ENCODE results near the gene STON1.
"Not testable (repeated sequence)": the region's sequence is repeated elsewhere in the genome, so short reads cannot be mapped to it uniquely, and the experiment has no call there.

STON1 gene

GRCh38 chr2:48622691-48623090 lies 92.7 kb downstream of the STON1 start:
- not testable (repeated sequence) for DNase-seq

GRCh38 chr2:48624696-48625095 lies 94.7 kb downstream of the STON1 start:
- DNase-seq: no peak

- no peak for DNase-seq
Observed at GRCh38 chr2:48626047-48626446, 96.1 kb downstream of the STON1 start.

- no peak for DNase-seq
Observed at GRCh38 chr2:48633143-48633542, 103.2 kb downstream of the STON1 start.

- no peak for DNase-seq
Observed at GRCh38 chr2:48635786-48636185, 105.8 kb downstream of the STON1 start.

- DNase-seq: no peak
Observed at GRCh38 chr2:48638261-48638660, 108.3 kb downstream of the STON1 start.

All from central memory CD4-positive, alpha-beta T cell (primary cell).